GM12878 (cell line): Measurements from ENCODE around the gene STARD3. TPM values are rescaled to one million over a fixed set of nuclear protein-coding genes. Genes with fewer than 3 reads are reported as not detected.

Experiments used
- ATAC-seq: fragments of 200-7000 bp; cut with Tn5 transposase; 3 replicates; pipeline ENCODE4 v1.9.1; 2020; ENCODE audit warnings: mild to moderate bottlenecking, moderate library complexity
- BruUV-seq: library from RNA; stranded (reverse); fragments of 400-500 nt; replicated peaks from 2 replicates; lab custom pipeline; 2021; lab: Mats Ljungman, UMichigan
- CTCF ChIA-PET: fragments of 300-600 bp; sonication (Branson Sonifier 250); formaldehyde crosslinking; extraction: SDS; loops from one replicate; lab custom pipeline; 2021; ENCODE audit warnings: inconsistent platforms; lab: Yijun Ruan, JAX
- POLR2A ChIA-PET: fragments of 350-600 bp; formaldehyde crosslinking; extraction: SDS; loops from one replicate; lab custom pipeline; 2021; ENCODE audit warnings: inconsistent platforms; lab: Charles Lee
- RAD21 ChIA-PET: fragments of 300-600 bp; sonication (Branson Sonifier 250); formaldehyde crosslinking; loops from one replicate; lab custom pipeline; 2023; ENCODE audit warnings: antibody characterized with exemption; ENCODE audit not compliant: unreplicated experiment; lab: Charles Lee
- SMC1A ChIA-PET: fragments of 300-600 bp; sonication (Branson Sonifier 250); formaldehyde crosslinking; loops from one replicate; lab custom pipeline; 2023; ENCODE audit not compliant: unreplicated experiment, uncharacterized antibody; lab: Charles Lee
- DNase-seq: peaks from one replicate; pipeline ENCODE4 v3.0.0-alpha.2; 2011; ENCODE audit warnings: low read depth, low spot score
- FAIRE-seq: peaks from 3 replicates; lab custom pipeline; 2011; peaks lifted over from hg19 to GRCh38; lab: Jason Lieb, UNC
- H2AFZ ChIP-seq: 2 replicates; pipeline ENCODE4 v1.6.0; 2011; ENCODE audit warnings: low read depth, low read length, control low read depth; ENCODE audit not compliant: control insufficient read depth
- H3K27ac ChIP-seq: 2 replicates; pipeline ENCODE4 v1.5.1; 2011; ENCODE audit warnings: control low read depth; ENCODE audit not compliant: control insufficient read depth, insufficient read depth
- H3K27me3 ChIP-seq, 2 experiments: replicated peaks in 1 of 2; 2 replicates each; pipeline versions ENCODE4 v1.6.0 to v1.6.1; 2011; ENCODE audit warnings: low read length in 1 of 2; ENCODE audit not compliant: control insufficient read depth in 2 of 2, insufficient read depth in 2 of 2
- H3K36me3 ChIP-seq, 2 experiments: 2 replicates each; pipeline ENCODE4 v1.5.1; 2011; ENCODE audit warnings: low read length in 1 of 2; ENCODE audit not compliant: control insufficient read depth in 2 of 2, insufficient read depth in 2 of 2
- H3K4me1 ChIP-seq: 2 replicates; pipeline ENCODE4 v1.6.1; 2011; ENCODE audit warnings: mild to moderate bottlenecking, low read length, moderate library complexity, mixed read lengths; ENCODE audit not compliant: control insufficient read depth, insufficient read depth
- H3K4me2 ChIP-seq: 2 replicates; pipeline ENCODE4 v1.6.0; 2011; ENCODE audit warnings: control low read depth; ENCODE audit not compliant: control insufficient read depth, insufficient read depth
- H3K4me3 ChIP-seq: fragments of 200-600 bp; sonication (generic); 2 replicates; pipeline ENCODE4 v1.5.1; 2016
- H3K79me2 ChIP-seq: 2 replicates; pipeline ENCODE4 v1.6.0; 2011; ENCODE audit warnings: low read length; ENCODE audit not compliant: control insufficient read depth, insufficient read depth
- H3K9ac ChIP-seq: 2 replicates; pipeline ENCODE4 v1.8.0; 2011; ENCODE audit warnings: low read length, control low read depth, mixed read lengths; ENCODE audit not compliant: control insufficient read depth, insufficient read depth
- H3K9me3 ChIP-seq: replicated peaks from 3 replicates; pipeline ENCODE4 v1.5.1; 2011; ENCODE audit warnings: mild to moderate bottlenecking, low read length; ENCODE audit not compliant: control insufficient read depth, insufficient read depth
- H4K20me1 ChIP-seq: 2 replicates; pipeline ENCODE4 v1.6.0; 2011; ENCODE audit not compliant: control insufficient read depth, insufficient read depth
- CREM ChIP-seq: IDR thresholded peaks from 2 replicates; pipeline ENCODE4 v1.6.1; 2014; ENCODE audit warnings: antibody characterized with exemption, low read depth
- EZH2 ChIP-seq: IDR thresholded peaks from 2 replicates; pipeline ENCODE4 v1.6.1; 2012; ENCODE audit warnings: low read depth, mild to moderate bottlenecking, control low read depth, inconsistent platforms, low read length, borderline replicate concordance; ENCODE audit not compliant: control insufficient read depth
- FOXK2 ChIP-seq: fragments of 450-650 bp; IDR thresholded peaks from 2 replicates; pipeline ENCODE4 v1.6.1; 2017; ENCODE audit warnings: mild to moderate bottlenecking, moderate library complexity
- HDGF ChIP-seq: fragments of 450-650 bp; IDR thresholded peaks from 2 replicates; pipeline ENCODE4 v1.6.1; 2016; ENCODE audit warnings: antibody characterized with exemption
- JUNB ChIP-seq: IDR thresholded peaks from 2 replicates; pipeline ENCODE4 v1.6.1; 2016; ENCODE audit warnings: antibody characterized with exemption, mild to moderate bottlenecking
- NBN ChIP-seq: fragments of 450-650 bp; IDR thresholded peaks from 2 replicates; pipeline ENCODE4 v1.6.1; 2016
- POLR2AphosphoS2 ChIP-seq: IDR thresholded peaks from 2 replicates; pipeline ENCODE4 v1.6.1; 2011; ENCODE audit warnings: low read depth, mild to moderate bottlenecking, low read length, improper control_type of control experiment, moderate library complexity
- SUZ12 ChIP-seq: fragments of 200-600 bp; sonication (generic); IDR thresholded peaks from one replicate; pipeline ENCODE4 v1.6.1; 2018; ENCODE audit warnings: antibody characterized with exemption, mild to moderate bottlenecking; ENCODE audit not compliant: unreplicated experiment
- WGBS: methylation state at CpG from one replicate; pipeline ENCODE4 v1.1.6; 2016; ENCODE audit warnings: low lambda C conversion rate; ENCODE audit not compliant: insufficient replicate concordance, insufficient coverage; ENCODE audit errors: missing lambda C conversion rate; 5-methylcytosine and 5-hydroxymethylcytosine counted together
- in situ Hi-C: fragments of 300-500 bp; cut with MboI; formaldehyde crosslinking; loops from 9 replicates; pipeline ENCODE4 v1.14.3; 2018; ENCODE audit warnings: mixed read lengths
- intact Hi-C: fragments of 100-400 bp; cut with micrococcal nuclease; formaldehyde crosslinking; loops from one replicate; pipeline ENCODE4 v1.14.2; 2022; ENCODE audit not compliant: unreplicated experiment
- polyA plus RNA-seq, 11 experiments: library from polyadenylated mRNA; depleted of rRNA in 4 of 11; unstranded in 6 of 11; stranded (reverse) in 5 of 11; fragments of >200 nt; fragmentation: Nextera tagmentation in 4 of 11; fragmentation: Illumina TruSeq in 1 of 11; extraction: Ambion mirVana in 4 of 11; extraction: Trizol in 1 of 11; gene quantifications; 1 replicate in 1 of 11; 2 replicates in 10 of 11; pipeline versions ENCODE4 v1.2.1 to v1.2.3, GENCODE V29; 2011 to 2016; ENCODE audit warnings: inconsistent platforms in 2 of 11, missing spikeins in 2 of 11, low read depth in 1 of 11
- total RNA-seq, 4 experiments: library from RNA; depleted of rRNA in 3 of 4; stranded (reverse); fragments of >200 nt in 3 of 4; fragmentation: Illumina TruSeq in 1 of 4; extraction: Trizol in 1 of 4; gene quantifications; 2 replicates each; pipeline versions ENCODE4 v1.2.1 to v1.2.3, GENCODE V29; 2013 to 2021
- TF ChIP-seq, protein P1 (sequence below): fragments of 450-650 bp; IDR thresholded peaks from 2 replicates; pipeline ENCODE4 v1.6.1; 2017; ENCODE audit warnings: mild to moderate bottlenecking, low read depth, inconsistent platforms; ENCODE audit not compliant: poor library complexity, severe bottlenecking

The STARD3 gene
- total and polyA plus RNA-seq, 10 of the 15 experiments (the other 5 are each of a cell fraction or from before 2014, with no cell fraction given), result 0.08 to 62.7 (median 27.5) TPM

DNA sequence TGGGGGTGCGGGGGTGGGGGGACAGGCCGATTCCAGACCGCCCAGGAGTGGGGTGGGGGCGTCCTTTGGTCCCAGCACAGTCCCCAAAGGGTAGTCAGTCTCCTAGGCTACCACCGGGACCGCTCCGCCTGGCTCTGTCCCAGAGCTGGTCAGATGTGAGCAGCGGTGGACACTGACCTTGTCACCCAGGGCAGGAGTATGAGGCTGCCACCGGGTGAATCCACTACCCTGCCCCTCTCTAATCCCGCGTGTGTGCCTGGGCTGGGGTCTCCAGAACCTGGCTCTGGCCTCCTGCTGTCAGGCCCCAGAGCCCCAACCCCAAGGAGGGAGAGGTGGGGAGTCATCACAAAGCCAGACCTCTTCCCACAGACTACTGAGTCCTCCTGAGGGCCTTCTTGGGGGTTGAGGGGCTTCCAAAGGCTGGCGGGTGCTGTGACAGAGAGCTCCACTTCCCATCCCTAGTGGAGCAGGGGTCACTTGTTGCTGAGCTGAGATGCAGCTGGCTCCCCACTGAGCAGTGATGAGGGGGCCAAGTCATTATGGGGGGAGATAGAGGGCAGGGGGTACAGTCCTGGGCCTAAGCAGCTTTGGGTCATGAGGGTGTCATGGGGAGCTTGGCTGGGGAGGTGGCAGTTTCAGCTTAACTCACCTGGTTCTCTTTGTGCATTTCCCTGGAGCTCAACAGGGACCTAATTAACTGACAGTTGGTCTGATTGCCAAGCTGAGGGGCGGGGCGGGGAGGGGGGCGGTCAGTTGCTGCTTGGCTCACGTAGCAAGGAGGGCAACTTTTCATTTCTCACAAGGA is 9.0 kb upstream of the STARD3 start:
- Histone ChIP-seq H3K4me1 (no peaks in the 10 kb centered on the region), H4K20me1 (no peaks in the 10 kb centered on the region), H3K9ac (no peak overlapping the region), H3K79me2 (no peaks in the 10 kb centered on the region), H3K4me2 (no peak overlapping the region), H3K9me3 (no peaks in the 10 kb centered on the region), H3K27ac (no peak overlapping the region), H2AFZ (no peak overlapping the region)
- in situ Hi-C loops (no loop called here), intact Hi-C loops (no loop called here)
- no TSS peak for BruUV-seq
- SMC1A ChIA-PET, result interaction anchor here (0.6 kb wide), 1 partner anchor 77 kb away, joined by 3 read pairs; no protein-coding TSS in a partner anchor
- CTCF ChIA-PET, result interaction anchor here (0.5 to 1.2 kb wide), 4 partner anchors 20 to 43 kb away, joined by 3 to 9 read pairs (median 3); no protein-coding TSS in a partner anchor
- ATAC-seq, result no peak
- TF ChIP-seq HDGF (no peak), CREM (no peak), SUZ12 (no peak), NBN (no peak), EZH2 (no peak), FOXK2 (no peak), POLR2AphosphoS2 (no peak), JUNB (no peak)
- TF ChIP-seq, protein P1, sequence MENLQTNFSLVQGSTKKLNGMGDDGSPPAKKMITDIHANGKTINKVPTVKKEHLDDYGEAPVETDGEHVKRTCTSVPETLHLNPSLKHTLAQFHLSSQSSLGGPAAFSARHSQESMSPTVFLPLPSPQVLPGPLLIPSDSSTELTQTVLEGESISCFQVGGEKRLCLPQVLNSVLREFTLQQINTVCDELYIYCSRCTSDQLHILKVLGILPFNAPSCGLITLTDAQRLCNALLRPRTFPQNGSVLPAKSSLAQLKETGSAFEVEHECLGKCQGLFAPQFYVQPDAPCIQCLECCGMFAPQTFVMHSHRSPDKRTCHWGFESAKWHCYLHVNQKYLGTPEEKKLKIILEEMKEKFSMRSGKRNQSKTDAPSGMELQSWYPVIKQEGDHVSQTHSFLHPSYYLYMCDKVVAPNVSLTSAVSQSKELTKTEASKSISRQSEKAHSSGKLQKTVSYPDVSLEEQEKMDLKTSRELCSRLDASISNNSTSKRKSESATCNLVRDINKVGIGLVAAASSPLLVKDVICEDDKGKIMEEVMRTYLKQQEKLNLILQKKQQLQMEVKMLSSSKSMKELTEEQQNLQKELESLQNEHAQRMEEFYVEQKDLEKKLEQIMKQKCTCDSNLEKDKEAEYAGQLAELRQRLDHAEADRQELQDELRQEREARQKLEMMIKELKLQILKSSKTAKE, result no peak
- TF ChIP-seq, all 136 proteins: peak for 0
- FAIRE-seq (no peak), DNase-seq (no peak)
- 64% methylated on average over 12 of the region's 16 CpGs for WGBS
- H3K27me3 ChIP-seq, result peaks cover 7 to 8% of the 10 kb centered on the region in 2 experiments
- ChIA-PET RAD21 (interaction anchor here (0.6 to 0.7 kb wide), 2 partner anchors 9 to 125 kb away, joined by 3 read pairs; no protein-coding TSS in a partner anchor), POLR2A (interaction anchor here (0.7 kb wide), 1 partner anchor 177 kb away, joined by 4 read pairs; no protein-coding TSS in a partner anchor)
- H3K4me3 ChIP-seq, result no peak overlapping the region
- H3K36me3 ChIP-seq, result no peaks in the 10 kb centered on the region
